ENCODE data around the gene SYT1.

DNA sequence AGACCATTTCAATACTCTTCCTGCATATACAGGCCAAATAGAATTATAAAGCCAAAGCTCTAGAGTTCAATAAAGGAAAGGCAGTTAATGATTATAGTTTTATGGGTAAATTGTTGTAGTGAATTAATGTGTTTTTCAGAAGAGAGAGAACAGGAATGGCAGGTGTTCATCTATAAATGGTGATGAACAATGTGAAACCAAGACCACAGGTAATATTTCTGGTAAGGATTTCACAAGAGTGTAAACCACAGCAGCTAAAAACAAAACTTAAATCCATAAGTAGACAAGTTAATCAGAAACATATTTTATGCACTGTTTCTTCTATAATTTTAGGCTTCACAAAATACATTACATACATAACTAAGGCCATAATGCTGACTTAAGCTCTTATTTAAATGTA lies 204.4 kb downstream of the SYT1 start:
- TF ChIP-seq, protein P1, sequence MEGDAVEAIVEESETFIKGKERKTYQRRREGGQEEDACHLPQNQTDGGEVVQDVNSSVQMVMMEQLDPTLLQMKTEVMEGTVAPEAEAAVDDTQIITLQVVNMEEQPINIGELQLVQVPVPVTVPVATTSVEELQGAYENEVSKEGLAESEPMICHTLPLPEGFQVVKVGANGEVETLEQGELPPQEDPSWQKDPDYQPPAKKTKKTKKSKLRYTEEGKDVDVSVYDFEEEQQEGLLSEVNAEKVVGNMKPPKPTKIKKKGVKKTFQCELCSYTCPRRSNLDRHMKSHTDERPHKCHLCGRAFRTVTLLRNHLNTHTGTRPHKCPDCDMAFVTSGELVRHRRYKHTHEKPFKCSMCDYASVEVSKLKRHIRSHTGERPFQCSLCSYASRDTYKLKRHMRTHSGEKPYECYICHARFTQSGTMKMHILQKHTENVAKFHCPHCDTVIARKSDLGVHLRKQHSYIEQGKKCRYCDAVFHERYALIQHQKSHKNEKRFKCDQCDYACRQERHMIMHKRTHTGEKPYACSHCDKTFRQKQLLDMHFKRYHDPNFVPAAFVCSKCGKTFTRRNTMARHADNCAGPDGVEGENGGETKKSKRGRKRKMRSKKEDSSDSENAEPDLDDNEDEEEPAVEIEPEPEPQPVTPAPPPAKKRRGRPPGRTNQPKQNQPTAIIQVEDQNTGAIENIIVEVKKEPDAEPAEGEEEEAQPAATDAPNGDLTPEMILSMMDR (IDR thresholded peaks at IDR 0.05 in 8 of 11, conservative IDR thresholded peaks at IDR 0.05 in 3 of 11), result no peak
- TF ChIP-seq POLR2AphosphoS5 (IDR thresholded peaks at IDR 0.05), result no peak
- TF ChIP-seq POLR2A (IDR thresholded peaks at IDR 0.05), result no peak
